ENCODE results near the gene DARS2. TPM values are rescaled to one million over a fixed set of nuclear protein-coding genes. Genes with fewer than 3 reads are reported as not detected.

The DARS2 gene
- total and polyA plus RNA-seq, 10 of the 15 experiments (the other 5 are each of a cell fraction or from before 2014, with no cell fraction given): 23.9 to 69.7 (median 37.3) TPM

GRCh38 chr1:173888749-173889148 is 64.3 kb downstream of the DARS2 start:
- CTCF ChIA-PET: interaction anchor here (0.7 to 1.2 kb wide), 4 partner anchors 8 to 49 kb away, joined by 3 to 4 read pairs (median 3); no protein-coding TSS in a partner anchor
- no peak for FAIRE-seq
- no peak for TF ChIP-seq CHD4 (IDR thresholded peaks at IDR 0.05)
- TF ChIP-seq, protein P1, sequence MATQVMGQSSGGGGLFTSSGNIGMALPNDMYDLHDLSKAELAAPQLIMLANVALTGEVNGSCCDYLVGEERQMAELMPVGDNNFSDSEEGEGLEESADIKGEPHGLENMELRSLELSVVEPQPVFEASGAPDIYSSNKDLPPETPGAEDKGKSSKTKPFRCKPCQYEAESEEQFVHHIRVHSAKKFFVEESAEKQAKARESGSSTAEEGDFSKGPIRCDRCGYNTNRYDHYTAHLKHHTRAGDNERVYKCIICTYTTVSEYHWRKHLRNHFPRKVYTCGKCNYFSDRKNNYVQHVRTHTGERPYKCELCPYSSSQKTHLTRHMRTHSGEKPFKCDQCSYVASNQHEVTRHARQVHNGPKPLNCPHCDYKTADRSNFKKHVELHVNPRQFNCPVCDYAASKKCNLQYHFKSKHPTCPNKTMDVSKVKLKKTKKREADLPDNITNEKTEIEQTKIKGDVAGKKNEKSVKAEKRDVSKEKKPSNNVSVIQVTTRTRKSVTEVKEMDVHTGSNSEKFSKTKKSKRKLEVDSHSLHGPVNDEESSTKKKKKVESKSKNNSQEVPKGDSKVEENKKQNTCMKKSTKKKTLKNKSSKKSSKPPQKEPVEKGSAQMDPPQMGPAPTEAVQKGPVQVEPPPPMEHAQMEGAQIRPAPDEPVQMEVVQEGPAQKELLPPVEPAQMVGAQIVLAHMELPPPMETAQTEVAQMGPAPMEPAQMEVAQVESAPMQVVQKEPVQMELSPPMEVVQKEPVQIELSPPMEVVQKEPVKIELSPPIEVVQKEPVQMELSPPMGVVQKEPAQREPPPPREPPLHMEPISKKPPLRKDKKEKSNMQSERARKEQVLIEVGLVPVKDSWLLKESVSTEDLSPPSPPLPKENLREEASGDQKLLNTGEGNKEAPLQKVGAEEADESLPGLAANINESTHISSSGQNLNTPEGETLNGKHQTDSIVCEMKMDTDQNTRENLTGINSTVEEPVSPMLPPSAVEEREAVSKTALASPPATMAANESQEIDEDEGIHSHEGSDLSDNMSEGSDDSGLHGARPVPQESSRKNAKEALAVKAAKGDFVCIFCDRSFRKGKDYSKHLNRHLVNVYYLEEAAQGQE (IDR thresholded peaks at IDR 0.05; ENCODE audit: low read depth, low read length): no peak
- TF ChIP-seq PML (IDR thresholded peaks at IDR 0.05; ENCODE audit: low read length): no peak
- TF ChIP-seq E4F1 (IDR thresholded peaks at IDR 0.05; ENCODE audit: borderline replicate concordance, partially characterized antibody): no peak
- TF ChIP-seq YY1 (IDR thresholded peaks at IDR 0.05; ENCODE audit: low read depth, low read length): no peak
- TF ChIP-seq, protein P2, sequence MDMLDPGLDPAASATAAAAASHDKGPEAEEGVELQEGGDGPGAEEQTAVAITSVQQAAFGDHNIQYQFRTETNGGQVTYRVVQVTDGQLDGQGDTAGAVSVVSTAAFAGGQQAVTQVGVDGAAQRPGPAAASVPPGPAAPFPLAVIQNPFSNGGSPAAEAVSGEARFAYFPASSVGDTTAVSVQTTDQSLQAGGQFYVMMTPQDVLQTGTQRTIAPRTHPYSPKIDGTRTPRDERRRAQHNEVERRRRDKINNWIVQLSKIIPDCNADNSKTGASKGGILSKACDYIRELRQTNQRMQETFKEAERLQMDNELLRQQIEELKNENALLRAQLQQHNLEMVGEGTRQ (IDR thresholded peaks at IDR 0.05; ENCODE audit: borderline replicate concordance, low read depth, low read length): no peak
- TF ChIP-seq EZH2 (IDR thresholded peaks at IDR 0.05; ENCODE audit: borderline replicate concordance, control insufficient read depth, low read depth, low read length): no peak
- TF ChIP-seq SUZ12 (IDR thresholded peaks at IDR 0.05; ENCODE audit: unreplicated experiment): no peak
- TF ChIP-seq TAF1 (IDR thresholded peaks at IDR 0.05; ENCODE audit: borderline replicate concordance, low read depth, low read length): no peak
- TF ChIP-seq E2F4 (IDR thresholded peaks at IDR 0.05; ENCODE audit: low read depth, low read length): no peak
- no peak for TF ChIP-seq FOXM1 (IDR thresholded peaks at IDR 0.05; ENCODE audit: low read depth, low read length)
- no peak for TF ChIP-seq MYC (IDR thresholded peaks at IDR 0.05; ENCODE audit: insufficient read depth, insufficient read length, insufficient replicate concordance, low read length, severe bottlenecking)

More at GRCh38 chr1:173888749-173889148, 64.3 kb downstream of the DARS2 start:
- BruUV-seq (replicated peaks): no TSS peak
- H3K9ac ChIP-seq (ENCODE audit: control insufficient read depth, insufficient read depth, low read length): no peak overlapping the region
- POLR2A ChIA-PET: interaction anchor here (0.6 to 1.1 kb wide), 2 partner anchors 13 to 348 kb away, joined by 3 read pairs; no protein-coding TSS in a partner anchor
- no peaks in the 10 kb centered on the region for H4K20me1 ChIP-seq (ENCODE audit: control insufficient read depth, insufficient read depth)
- no peak overlapping the region for H3K27ac ChIP-seq (ENCODE audit: control insufficient read depth, insufficient read depth)
- ATAC-seq: no peak
- no peaks in the 10 kb centered on the region for H3K4me1 ChIP-seq (ENCODE audit: control insufficient read depth, insufficient read depth, low read length)
- SMC1A ChIA-PET (ENCODE audit: uncharacterized antibody, unreplicated experiment): interaction anchor here (0.9 to 2.5 kb wide), 2 partner anchors 19 to 23 kb away, joined by 3 to 8 read pairs; no protein-coding TSS in a partner anchor
- no peaks in the 10 kb centered on the region for H3K9me3 ChIP-seq (replicated peaks; ENCODE audit: control insufficient read depth, insufficient read depth, low read length)
- intact Hi-C loops (cut with micrococcal nuclease; ENCODE audit: unreplicated experiment): no loop called here
- no peak overlapping the region for H3K4me2 ChIP-seq (ENCODE audit: control insufficient read depth, insufficient read depth)
- H3K79me2 ChIP-seq (ENCODE audit: control insufficient read depth, insufficient read depth, low read length): no peaks in the 10 kb centered on the region
- H2AFZ ChIP-seq (ENCODE audit: control insufficient read depth, low read depth, low read length): no peak overlapping the region
- no peak for DNase-seq (ENCODE audit: low read depth, low spot score)
- no peaks in the 10 kb centered on the region for H3K27me3 ChIP-seq (replicated peaks in 1 of 2; ENCODE audit: control insufficient read depth in 2 of 2, insufficient read depth in 2 of 2, low read length in 1 of 2)
- H3K36me3 ChIP-seq (ENCODE audit: control insufficient read depth in 2 of 2, insufficient read depth in 2 of 2, low read length in 1 of 2): peaks cover 0 to 2% of the 10 kb centered on the region in 2 experiments; a peak in 2 of 4 replicates
- RAD21 ChIA-PET (ENCODE audit: unreplicated experiment): interaction anchor here (1.3 kb wide), 1 partner anchor 459 kb away, joined by 5 read pairs; no protein-coding TSS in a partner anchor
- no peak overlapping the region for H3K4me3 ChIP-seq
- in situ Hi-C loops (cut with MboI): no loop called here

Measured in GM12878 (cell line).